Activated T-cell treated with anti-CD3 and anti-CD28 coated beads, Interleukin-2, amount 50 U/mL, for 72 hours (primary cell): ENCODE data around the gene ZNF687. TPM values are rescaled to one million over a fixed set of nuclear protein-coding genes. Genes with fewer than 3 reads are reported as not detected.

Experiments
- ATAC-seq, 2 donors: fragments of 150-1000 bp; cut with Tn5 transposase; replicated peaks in 1 of 2; 2 replicates each; pipeline ENCODE4 v1.10.0; 2021; ENCODE audit warnings: moderate library complexity in 2 of 2, mild to moderate bottlenecking in 1 of 2
- DNase-seq, 2 donors: peaks; one replicate each; pipeline ENCODE4 v3.0.0; 2021 to 2022; ENCODE audit warnings: mixed read lengths in 1 of 2
- H3K27ac Mint-ChIP-seq: one replicate; pipeline ENCODE4 v1.8.0; 2022; ENCODE audit warnings: mild to moderate bottlenecking, moderate library complexity, mixed read lengths
- H3K27me3 Mint-ChIP-seq: one replicate; pipeline ENCODE4 v1.8.0; 2022; ENCODE audit warnings: low read depth, mixed read lengths
- H3K36me3 Mint-ChIP-seq, 2 donors: one replicate each; pipeline ENCODE4 v1.8.0; 2022; ENCODE audit warnings: mixed read lengths in 2 of 2, mild to moderate bottlenecking in 1 of 2; ENCODE audit not compliant: insufficient read depth in 2 of 2
- H3K4me1 Mint-ChIP-seq: one replicate; pipeline ENCODE4 v1.8.0; 2022; ENCODE audit warnings: low read depth, mixed read lengths
- H3K4me3 Mint-ChIP-seq, 2 donors: one replicate each; pipeline ENCODE4 v1.8.0; 2022; ENCODE audit warnings: mild to moderate bottlenecking in 2 of 2, mixed read lengths in 2 of 2, moderate library complexity in 2 of 2
- H3K9me3 Mint-ChIP-seq, 2 donors: one replicate each; pipeline ENCODE4 v1.8.0; 2022; ENCODE audit warnings: mixed read lengths in 2 of 2
- total RNA-seq, 2 donors: library from RNA; stranded (reverse); gene quantifications; one replicate each; pipeline ENCODE4 v1.2.3, GENCODE V29; 2022

ZNF687 gene
- total RNA-seq, 2 donors from 2014 or later: 39.9 to 40.3 TPM

DNA sequence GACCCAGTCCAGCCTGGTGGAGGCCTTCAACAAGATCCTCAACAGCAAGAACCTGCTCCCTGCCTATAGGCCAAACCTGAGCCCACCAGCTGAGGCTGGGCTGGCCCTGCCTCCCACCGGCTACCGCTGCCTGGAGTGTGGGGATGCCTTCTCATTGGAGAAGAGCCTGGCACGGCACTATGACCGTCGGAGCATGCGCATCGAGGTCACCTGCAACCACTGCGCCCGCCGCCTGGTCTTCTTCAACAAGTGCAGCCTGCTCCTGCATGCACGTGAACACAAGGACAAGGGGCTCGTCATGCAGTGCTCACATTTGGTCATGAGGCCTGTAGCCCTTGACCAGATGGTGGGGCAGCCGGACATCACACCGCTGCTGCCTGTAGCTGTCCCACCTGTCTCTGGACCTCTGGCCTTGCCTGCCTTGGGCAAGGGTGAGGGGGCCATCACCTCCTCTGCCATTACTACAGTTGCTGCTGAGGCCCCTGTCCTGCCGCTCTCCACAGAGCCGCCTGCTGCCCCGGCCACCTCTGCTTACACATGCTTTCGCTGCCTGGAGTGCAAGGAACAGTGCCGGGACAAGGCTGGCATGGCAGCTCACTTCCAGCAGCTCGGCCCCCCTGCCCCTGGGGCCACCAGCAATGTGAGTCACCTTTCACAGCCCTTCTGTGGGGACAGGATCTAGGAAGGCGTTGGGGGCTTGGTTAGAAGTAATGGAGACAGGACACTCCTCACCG, 5.8 kb downstream of the ZNF687 start:
- peaks cover 7 to 13% of the 10 kb centered on the region in 2 donors for H3K36me3 Mint-ChIP-seq
- H3K9me3 Mint-ChIP-seq: no peaks in the 10 kb centered on the region
- peaks cover 46% of the 10 kb centered on the region for H3K4me1 Mint-ChIP-seq
- H3K4me3 Mint-ChIP-seq: no peak overlapping the region
- ATAC-seq (no peak), DNase-seq (no peak)
- H3K27me3 Mint-ChIP-seq: no peaks in the 10 kb centered on the region
- H3K27ac Mint-ChIP-seq: no peak overlapping the region

DNA sequence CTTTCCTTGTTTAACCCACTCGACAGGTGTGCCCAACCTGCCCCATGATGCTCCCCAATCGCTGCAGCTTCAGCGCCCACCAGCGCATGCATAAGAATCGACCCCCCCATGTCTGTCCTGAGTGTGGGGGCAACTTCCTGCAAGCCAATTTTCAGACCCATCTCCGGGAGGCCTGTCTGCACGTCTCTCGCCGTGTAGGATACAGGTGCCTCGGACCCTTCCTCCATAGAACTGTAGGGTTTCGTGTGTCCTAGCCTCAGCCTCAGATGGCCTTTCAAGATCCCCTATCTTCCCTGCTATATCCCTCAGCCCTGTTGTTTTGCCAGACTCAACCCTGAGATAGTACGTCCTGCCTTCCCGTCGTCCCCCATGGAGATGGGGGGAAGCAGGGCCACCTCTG, 6.4 kb downstream of the ZNF687 start:
- Mint-ChIP-seq H3K27me3 (no peaks in the 10 kb centered on the region), H3K27ac (no peak overlapping the region), H3K4me3 (no peak overlapping the region), H3K4me1 (peaks cover 42% of the 10 kb centered on the region), H3K36me3 (peaks cover 7 to 11% of the 10 kb centered on the region in 2 donors), H3K9me3 (no peaks in the 10 kb centered on the region)
- DNase-seq (no peak), ATAC-seq (no peak)

DNA sequence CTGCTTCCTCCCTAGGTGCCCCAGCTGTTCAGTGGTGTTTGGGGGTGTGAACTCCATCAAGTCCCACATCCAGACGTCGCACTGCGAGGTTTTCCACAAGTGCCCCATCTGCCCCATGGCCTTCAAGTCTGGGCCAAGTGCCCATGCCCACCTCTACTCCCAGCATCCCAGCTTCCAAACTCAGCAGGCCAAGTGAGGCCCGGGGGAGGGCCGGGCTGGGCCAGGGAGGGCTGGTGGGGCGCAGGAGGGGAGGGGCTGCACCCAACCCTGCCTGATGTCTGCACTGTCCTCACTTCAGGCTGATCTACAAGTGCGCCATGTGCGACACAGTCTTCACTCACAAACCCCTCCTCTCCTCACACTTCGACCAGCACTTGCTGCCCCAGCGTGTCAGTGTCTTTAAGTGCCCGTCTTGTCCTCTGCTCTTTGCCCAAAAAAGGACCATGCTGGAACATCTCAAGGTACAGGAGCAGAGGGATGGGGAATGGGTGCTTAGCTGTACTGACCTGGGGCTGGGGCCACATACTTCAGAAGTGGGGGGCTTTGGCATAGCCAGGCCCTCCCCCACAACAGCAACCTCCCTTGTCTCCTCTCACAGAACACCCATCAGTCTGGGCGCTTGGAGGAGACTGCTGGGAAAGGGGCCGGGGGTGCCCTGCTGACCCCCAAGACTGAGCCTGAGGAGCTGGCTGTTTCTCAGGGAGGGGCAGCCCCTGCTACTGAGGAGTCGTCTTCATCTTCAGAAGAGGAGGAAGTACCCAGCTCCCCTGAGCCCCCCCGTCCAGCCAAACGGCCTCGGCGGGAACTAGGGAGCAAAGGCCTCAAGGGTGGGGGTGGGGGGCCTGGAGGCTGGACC, 7.2 kb downstream of the ZNF687 start:
- DNase-seq (no peak), ATAC-seq (peak in 1 of 2 donors; percentile 8)
- Mint-ChIP-seq H3K4me3 (no peak overlapping the region), H3K27ac (peak overlapping the region; percentile 34), H3K4me1 (peaks cover 33% of the 10 kb centered on the region), H3K36me3 (peaks cover 7 to 11% of the 10 kb centered on the region in 2 donors), H3K27me3 (no peaks in the 10 kb centered on the region), H3K9me3 (no peaks in the 10 kb centered on the region)

DNA sequence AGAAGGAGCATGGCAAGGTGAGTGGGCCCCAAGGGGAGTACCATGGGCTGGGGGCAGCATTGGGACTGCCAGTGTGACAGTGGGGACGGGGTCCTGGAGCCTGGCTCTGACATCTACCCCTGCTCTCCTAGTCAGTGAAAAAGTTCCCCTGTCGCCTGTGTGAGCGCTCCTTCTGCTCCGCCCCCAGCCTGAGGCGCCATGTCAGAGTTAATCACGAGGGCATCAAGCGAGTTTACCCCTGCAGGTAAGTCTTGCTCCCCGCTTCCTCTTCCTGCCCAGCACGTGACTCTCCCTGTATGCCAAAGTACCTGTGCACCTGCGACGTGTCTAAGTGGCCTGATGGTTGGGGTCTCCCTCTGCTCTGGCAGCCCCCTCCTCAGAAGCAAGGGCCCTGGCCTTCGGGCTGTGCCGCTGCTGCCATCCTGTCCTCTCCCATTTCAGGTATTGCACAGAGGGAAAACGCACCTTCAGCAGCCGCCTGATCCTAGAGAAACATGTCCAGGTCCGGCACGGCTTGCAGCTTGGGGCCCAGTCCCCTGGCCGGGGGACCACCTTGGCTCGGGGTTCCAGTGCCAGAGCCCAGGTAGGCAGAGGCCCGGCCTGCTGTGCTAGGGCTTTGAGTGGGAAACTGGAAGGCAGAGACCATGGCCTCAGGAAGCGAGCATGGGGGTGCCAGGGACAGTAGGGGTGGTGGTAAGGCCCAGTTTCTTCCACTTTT, 8.1 kb downstream of the ZNF687 start:
- H3K9me3 Mint-ChIP-seq: no peaks in the 10 kb centered on the region
- peak overlapping the region; percentile 71 for H3K27ac Mint-ChIP-seq
- H3K27me3 Mint-ChIP-seq: no peaks in the 10 kb centered on the region
- ATAC-seq (no peak), DNase-seq (no peak)
- H3K4me1 Mint-ChIP-seq: peaks cover 25% of the 10 kb centered on the region
- peaks cover 7 to 11% of the 10 kb centered on the region in 2 donors for H3K36me3 Mint-ChIP-seq
- no peak overlapping the region for H3K4me3 Mint-ChIP-seq

DNA sequence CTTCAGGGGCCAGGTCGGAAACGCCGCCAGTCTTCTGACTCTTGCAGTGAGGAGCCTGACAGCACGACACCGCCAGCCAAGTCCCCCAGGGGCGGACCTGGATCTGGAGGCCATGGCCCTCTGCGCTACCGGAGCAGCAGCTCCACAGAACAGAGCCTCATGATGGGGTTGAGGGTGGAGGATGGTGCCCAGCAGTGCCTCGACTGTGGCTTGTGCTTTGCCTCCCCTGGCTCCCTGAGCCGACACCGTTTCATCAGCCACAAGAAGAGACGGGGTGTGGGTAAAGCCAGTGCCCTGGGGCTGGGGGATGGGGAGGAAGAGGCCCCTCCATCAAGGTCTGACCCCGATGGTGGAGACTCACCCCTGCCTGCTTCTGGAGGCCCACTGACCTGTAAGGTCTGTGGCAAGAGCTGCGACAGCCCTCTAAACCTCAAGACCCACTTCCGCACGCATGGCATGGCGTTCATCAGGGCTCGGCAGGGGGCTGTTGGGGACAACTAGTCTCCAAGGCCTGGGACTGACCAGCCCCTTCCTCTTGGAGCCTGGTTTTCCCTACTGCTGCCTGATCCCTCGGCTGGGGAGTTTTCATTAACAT, 8.7 kb downstream of the ZNF687 start:
- no peak overlapping the region for H3K27ac Mint-ChIP-seq
- ATAC-seq (no peak), DNase-seq (no peak)
- H3K36me3 Mint-ChIP-seq: peaks cover 7 to 10% of the 10 kb centered on the region in 2 donors
- H3K4me1 Mint-ChIP-seq: peaks cover 20% of the 10 kb centered on the region
- H3K27me3 Mint-ChIP-seq: no peaks in the 10 kb centered on the region
- H3K4me3 Mint-ChIP-seq: no peak overlapping the region
- H3K9me3 Mint-ChIP-seq: no peaks in the 10 kb centered on the region

DNA sequence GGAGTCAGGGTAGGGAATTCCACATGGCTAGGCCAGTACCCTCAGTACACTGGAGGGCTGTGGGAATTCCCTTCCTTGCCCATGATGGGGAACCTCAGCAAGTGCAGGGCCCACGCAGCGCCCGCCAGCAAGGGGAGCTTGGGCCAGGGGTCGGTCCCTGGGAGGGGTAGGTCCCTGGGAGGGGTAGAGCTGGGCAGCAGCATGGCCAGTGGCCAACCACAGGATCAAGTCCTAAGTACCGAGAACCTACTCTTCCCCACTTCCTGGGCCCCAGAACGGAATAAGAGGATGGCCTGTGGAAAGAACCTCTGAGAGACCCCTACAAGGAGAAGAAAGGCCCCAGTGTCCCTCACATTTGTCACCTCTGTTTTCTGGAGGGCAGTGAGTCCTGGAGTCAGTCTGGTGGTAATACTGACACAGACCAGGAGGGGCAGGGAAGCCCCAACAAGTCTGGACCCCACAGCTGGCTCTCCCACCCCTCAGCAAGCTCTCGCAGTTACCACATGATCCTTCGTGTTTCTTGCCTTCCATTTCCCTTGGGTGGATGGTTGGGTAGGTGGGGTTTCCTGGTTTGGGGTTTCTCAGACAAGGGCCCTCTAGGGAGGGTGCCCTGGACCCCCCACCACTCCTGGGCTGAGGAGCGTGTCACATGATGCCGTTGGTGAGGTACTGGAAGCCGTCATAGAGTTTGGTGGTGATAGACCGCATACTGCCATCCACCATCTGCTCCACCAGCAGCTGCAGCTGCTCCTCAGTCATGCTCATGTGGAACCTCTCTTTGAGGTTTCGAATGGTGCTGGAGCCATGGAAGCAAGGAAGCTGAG, 10.3 kb downstream of the ZNF687 start:
- Mint-ChIP-seq H3K4me3 (no peak overlapping the region), H3K27ac (peak overlapping the region; percentile 29), H3K27me3 (no peaks in the 10 kb centered on the region), H3K9me3 (no peaks in the 10 kb centered on the region), H3K4me1 (peaks cover 14% of the 10 kb centered on the region), H3K36me3 (peaks cover 7 to 8% of the 10 kb centered on the region in 2 donors)
- ATAC-seq (no peak), DNase-seq (no peak)

DNA sequence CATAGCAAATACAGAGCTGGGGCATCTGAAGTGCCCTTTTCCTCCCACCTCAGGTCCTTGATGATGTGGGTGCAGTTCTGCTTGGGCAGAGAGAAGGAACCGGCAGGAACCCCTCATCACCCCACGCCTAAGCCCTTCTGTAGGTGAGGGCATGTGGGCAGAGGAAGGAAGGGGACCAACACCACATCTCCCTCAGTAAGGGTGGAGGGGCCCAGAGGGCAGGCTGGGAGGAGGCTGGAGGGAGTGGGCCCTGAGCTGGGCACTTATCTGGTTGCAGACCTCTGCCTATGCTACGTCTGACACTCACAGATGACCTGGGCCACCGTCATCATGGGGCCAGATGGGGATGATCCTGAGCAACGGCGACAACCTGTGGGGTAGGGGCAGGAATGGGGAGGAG, 11.0 kb downstream of the ZNF687 start:
- Mint-ChIP-seq H3K4me3 (no peak overlapping the region), H3K27me3 (no peaks in the 10 kb centered on the region), H3K4me1 (peaks cover 14% of the 10 kb centered on the region), H3K27ac (peak overlapping the region; percentile 29), H3K9me3 (no peaks in the 10 kb centered on the region), H3K36me3 (peaks cover 8 to 11% of the 10 kb centered on the region in 2 donors)
- no peak for ATAC-seq
- DNase-seq: no peak

DNA sequence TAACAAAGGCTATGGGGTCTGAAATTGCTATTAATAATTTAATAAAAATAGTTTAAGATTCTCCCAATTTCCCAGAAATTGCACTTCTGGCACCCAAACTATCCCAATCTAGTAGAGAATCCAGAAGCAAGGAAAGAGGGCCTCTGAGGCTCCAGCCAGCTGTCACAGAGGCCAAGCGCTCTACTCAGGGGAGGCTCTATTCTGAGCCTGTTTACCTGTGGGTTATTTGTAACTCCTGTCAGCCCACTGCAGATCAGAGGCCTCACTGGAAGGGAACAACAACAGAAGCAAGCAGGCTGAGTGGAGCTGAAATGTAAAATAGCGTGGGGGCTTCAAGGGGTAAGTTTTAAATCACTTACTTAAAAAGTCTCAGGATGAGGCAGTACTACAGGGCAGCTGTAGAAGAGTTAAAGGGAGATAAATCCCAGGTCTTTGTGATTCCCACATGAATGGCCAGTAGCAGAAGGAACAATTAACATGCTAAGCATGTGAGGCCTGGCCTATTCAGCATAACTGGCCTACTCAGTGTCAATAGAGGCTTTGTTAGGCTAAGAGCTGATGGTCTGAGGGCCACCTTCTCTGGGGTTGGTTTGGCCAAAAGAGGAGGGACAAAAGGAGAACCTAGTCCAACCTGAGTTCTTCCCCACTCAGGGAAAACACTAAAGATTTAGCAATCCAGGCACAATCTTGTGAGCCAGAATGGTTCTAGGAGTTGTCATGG, 12.8 kb downstream of the ZNF687 start:
- Mint-ChIP-seq H3K9me3 (no peaks in the 10 kb centered on the region), H3K4me1 (no peaks in the 10 kb centered on the region), H3K4me3 (no peak overlapping the region), H3K36me3 (peaks cover 14 to 21% of the 10 kb centered on the region in 2 donors), H3K27me3 (no peaks in the 10 kb centered on the region), H3K27ac (no peak overlapping the region)
- DNase-seq (no peak), ATAC-seq (no peak)

DNA sequence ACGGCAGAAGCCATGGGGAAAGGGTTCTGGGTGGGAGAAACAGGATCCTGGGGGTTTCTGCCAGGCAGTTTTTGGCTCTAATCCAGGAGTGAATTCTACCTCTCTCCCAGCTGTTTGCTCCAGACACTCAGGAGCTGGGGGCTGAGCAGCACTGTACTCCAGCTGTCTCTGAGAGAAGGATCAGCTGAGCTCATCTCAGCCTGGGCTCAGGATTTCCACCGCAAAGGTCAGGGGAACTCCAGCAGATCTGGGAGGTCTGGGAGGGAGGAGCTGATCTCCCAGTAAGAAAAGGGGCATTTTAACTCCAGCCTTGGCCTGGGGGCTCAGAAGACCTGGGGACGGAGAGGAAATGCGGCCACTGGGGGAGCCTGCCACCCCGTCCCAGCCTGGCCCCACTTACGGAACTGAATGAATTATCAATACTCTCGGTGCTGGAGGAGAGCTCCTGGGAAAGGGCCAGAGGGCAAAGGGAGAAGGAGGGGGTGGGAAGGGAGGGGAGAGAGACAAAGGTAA, 27.8 kb downstream of the ZNF687 start:
- Mint-ChIP-seq H3K36me3 (peaks cover 12 to 24% of the 10 kb centered on the region in 2 donors), H3K4me1 (peaks cover 41% of the 10 kb centered on the region), H3K9me3 (no peaks in the 10 kb centered on the region), H3K27ac (peak overlapping the region; percentile 14), H3K4me3 (no peak overlapping the region), H3K27me3 (no peaks in the 10 kb centered on the region)
- DNase-seq (no peak), ATAC-seq (no peak)

DNA sequence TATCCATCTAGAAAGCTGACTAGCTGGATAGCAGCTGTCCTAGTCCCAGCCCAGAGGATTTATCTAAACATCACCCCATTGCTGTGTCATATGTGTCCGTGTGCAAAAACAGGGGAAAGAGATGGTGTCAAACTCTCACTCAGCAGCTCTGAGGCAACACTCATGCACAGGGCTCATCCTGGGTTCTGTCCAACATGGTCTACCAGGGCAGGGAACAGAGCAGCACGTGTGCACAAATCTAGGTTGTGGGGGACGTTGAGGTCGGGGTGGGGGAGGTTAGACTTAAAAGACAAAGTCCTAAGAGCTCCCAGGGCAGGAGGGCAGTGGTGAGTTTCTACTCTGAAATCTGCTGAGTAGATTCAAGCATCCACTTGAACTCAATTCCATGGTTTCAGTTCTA, 28.9 kb downstream of the ZNF687 start:
- Mint-ChIP-seq H3K4me1 (peaks cover 48% of the 10 kb centered on the region), H3K27ac (peak overlapping the region; percentile 98), H3K36me3 (peaks cover 5 to 12% of the 10 kb centered on the region in 2 donors), H3K4me3 (peak overlapping the region in 1 of 2 donors; percentile 67), H3K27me3 (no peaks in the 10 kb centered on the region), H3K9me3 (no peaks in the 10 kb centered on the region)
- ATAC-seq (no peak), DNase-seq (no peak)

DNA sequence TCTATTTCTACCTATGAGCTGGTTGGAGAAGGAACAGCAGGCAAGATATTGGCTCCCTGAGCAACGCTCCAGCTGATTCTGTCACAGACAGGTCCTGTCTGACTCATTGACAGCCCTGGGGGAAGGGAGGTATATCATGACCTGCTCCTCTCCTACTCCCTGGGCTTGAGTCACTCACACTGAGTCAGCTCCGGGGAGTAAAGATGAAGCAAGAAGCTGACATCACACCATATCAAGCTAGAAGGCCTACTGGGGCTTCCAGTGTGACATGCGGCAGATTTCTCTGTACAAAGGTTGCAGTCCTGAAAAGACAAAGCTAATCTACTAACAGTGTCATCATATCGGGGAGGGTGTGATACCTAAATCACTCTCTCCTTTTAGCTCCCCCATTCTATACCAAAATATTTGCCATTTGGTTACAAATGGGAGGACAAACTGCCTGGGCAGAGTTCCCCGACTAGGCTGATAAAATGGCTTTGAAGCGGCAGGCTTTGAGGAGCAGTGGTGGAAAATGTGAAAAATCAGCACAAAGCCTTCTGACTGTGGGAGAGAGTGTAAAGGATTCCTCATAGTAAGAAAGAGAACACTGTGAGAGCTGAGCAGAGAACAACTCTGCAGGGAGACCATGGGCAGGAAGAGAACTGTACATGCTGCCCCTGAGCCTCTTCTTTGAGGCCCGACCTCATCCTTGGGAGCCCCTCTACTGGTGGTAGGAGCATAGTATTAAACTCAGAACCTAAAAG, 29.7 kb downstream of the ZNF687 start:
- Mint-ChIP-seq H3K36me3 (peaks cover 2 to 8% of the 10 kb centered on the region in 2 donors), H3K4me1 (peaks cover 48% of the 10 kb centered on the region), H3K4me3 (peak overlapping the region; percentile 67 to 72)

More for the DNA sequence above, 29.7 kb downstream of the ZNF687 start:
- Mint-ChIP-seq H3K27me3 (no peaks in the 10 kb centered on the region), H3K27ac (peak overlapping the region; percentile 98), H3K9me3 (no peaks in the 10 kb centered on the region)
- ATAC-seq (peak; percentile 100), DNase-seq (peak; percentile 85 to 92)
